H7 (cell line): ENCODE data around the gene C18orf32. TPM values are rescaled to one million over a fixed set of nuclear protein-coding genes. Genes with fewer than 3 reads are reported as not detected.
"Not testable (repeated sequence)": the region's sequence is repeated elsewhere in the genome, so short reads cannot be mapped to it uniquely, and the experiment has no call there.

Experiments used
- DNase-seq: peaks from one replicate; pipeline ENCODE4 v3.0.0; 2012
- H3K27me3 ChIP-seq: 2 replicates; pipeline ENCODE4 v1.6.0; 2011; ENCODE audit warnings: mild to moderate bottlenecking, low read length; ENCODE audit not compliant: control insufficient read depth, insufficient read depth
- H3K36me3 ChIP-seq: replicated peaks from 2 replicates; pipeline ENCODE4 v1.5.1; 2011; ENCODE audit warnings: low read length; ENCODE audit not compliant: control insufficient read depth, insufficient read depth
- H3K4me3 ChIP-seq: 2 replicates; pipeline ENCODE4 v1.5.1; 2011; ENCODE audit warnings: low read depth, mild to moderate bottlenecking, control low read depth, low read length, moderate library complexity; ENCODE audit not compliant: insufficient read depth
- total RNA-seq: library from RNA; depleted of rRNA; stranded (reverse); fragments of >200 nt; shearing (Covaris generic); gene quantifications from 2 replicates; pipeline ENCODE4 v1.2.3, GENCODE V29; 2014

The C18orf32 gene
- total RNA-seq, 1 experiment from 2014 or later: 21.0 TPM

- H3K27me3 ChIP-seq: no peaks in the 10 kb centered on the region
These were observed 19.9 kb downstream of the C18orf32 start for GRCh38 chr18:49467019-49467563.

GRCh38 chr18:49464718-49465598, 22.1 kb downstream of the C18orf32 start:
- DNase-seq: peak; percentile 66
- Histone ChIP-seq H3K4me3 (no peak overlapping the region), H3K36me3 (no peaks in the 10 kb centered on the region)

More at GRCh38 chr18:49467019-49467563, 19.9 kb downstream of the C18orf32 start:
- Histone ChIP-seq H3K36me3 (no peaks in the 10 kb centered on the region), H3K4me3 (no peak overlapping the region)
- DNase-seq: no peak

GRCh38 chr18:49461602-49461977, 25.4 kb downstream of the C18orf32 start:
- no peak for DNase-seq
- H3K36me3 ChIP-seq: no peaks in the 10 kb centered on the region
- no peaks in the 10 kb centered on the region for H3K27me3 ChIP-seq
- H3K4me3 ChIP-seq: no peak overlapping the region

More at GRCh38 chr18:49464718-49465598, 22.1 kb downstream of the C18orf32 start:
- no peaks in the 10 kb centered on the region for H3K27me3 ChIP-seq

DNA sequence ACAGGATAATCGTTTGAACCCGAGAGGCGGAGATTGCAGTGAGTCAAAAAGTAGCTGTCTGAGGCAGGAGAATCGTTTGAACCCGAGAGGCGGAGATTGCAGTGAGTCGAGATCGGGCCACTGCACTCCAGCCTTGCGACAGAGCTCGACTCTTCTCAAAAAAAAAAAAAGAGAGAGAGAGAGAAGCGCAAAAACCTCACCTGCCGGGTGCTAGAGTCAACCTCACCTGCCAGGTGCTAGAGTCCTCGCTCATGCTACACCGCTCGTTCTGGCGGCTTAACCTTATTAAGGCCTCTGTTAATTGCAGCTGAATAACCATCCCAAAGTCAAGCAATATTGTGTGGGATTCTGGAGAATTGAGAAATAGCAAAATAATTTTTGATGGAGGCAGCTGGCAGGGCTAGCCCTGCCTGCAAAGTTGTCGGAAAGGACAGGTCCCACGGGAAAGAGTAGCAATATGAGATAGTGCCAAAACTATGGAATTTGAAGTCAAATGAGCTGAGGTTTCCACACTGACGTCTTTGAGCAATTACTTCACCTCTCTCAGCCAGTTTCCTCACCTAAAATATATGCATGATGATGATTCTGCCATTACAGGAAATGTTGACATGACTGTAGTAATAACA, 25.9 kb downstream of the C18orf32 start:
- no peak for DNase-seq
- H3K27me3 ChIP-seq: no peaks in the 10 kb centered on the region

DNA sequence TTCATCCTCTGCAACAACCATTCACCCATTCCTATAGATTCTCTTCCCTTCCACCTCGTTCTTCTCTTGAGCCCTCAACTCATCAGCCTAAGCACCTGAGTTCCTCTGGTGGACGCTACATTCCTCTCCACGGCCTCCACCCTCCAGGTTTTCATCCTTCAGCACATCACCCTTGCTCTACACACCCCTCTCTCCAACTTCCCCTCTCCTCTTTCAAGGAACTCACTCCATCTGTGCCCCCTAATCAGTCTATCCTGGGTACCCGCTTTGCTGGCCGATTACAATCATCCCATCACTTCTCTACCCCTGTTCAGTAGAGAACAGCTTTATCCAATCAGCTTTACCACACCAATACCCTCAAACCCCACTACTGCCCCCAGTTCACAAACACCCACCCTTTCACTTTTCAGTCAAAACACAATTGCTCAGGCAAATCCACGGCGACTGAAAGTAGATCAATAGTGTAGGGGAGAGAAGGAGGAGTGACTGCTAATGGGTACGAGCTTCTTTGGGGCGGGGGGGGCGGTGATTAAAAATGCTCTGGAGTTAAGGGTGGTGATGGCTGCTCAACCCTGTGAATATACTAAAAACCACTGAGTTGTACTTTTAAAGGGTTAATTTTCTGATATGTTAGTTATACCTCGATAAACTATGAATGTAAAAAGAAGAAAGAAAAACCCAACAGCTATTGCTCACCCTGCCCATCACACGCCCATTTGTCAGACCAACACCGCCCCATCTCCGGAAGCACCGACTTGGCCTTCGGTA, 27.4 kb downstream of the C18orf32 start:
- Histone ChIP-seq H3K27me3 (no peaks in the 10 kb centered on the region), H3K36me3 (no peaks in the 10 kb centered on the region), H3K4me3 (peak overlapping the region; percentile 95)
- peak; percentile 34 for DNase-seq

More for the DNA sequence above, 25.9 kb downstream of the C18orf32 start:
- Histone ChIP-seq H3K4me3 (peak overlapping the region; percentile 95), H3K36me3 (no peaks in the 10 kb centered on the region)

DNA sequence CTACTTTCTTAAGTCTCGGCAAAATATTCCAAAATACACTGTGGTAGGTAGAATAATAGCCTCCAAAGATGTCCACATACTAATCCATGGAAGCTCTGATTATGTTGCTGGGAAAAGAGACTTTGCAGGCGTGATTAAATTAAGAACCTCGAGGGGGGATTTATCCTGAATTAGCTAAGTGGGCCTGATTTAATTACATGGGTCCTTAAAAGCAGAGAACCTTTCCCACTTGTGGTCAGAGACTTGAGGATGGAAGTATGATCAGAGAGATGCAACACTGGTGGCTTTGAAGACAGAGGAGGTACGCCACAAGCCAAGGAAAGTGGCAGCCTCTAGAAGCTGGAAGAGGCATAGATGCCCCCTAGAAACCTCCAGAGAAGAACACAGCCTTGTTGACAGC, 29.4 kb downstream of the C18orf32 start:
- Histone ChIP-seq H3K27me3 (no peaks in the 10 kb centered on the region), H3K36me3 (no peaks in the 10 kb centered on the region), H3K4me3 (no peak overlapping the region)
- DNase-seq: no peak

DNA sequence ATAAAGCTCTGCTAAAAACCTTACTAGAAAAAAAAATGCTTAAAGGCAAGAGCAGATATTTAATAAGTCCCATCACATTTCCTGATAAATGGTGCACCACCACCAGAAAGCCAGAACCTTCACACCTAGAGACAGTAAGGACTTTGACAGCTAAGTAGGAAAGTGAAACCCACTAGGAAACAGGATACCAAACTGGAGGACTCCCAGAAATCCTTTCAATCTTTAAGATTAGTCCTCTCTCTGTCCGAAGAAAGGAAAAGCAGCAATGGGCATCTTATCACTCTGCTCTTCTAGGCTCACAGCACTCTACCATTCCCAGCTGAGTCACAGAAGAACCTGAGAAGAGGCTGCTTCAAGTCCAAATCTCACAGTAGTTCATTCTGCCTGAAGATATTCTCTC, 30.2 kb downstream of the C18orf32 start:
- Histone ChIP-seq H3K36me3 (no peaks in the 10 kb centered on the region), H3K27me3 (no peaks in the 10 kb centered on the region), H3K4me3 (no peak overlapping the region)
- no peak for DNase-seq

DNA sequence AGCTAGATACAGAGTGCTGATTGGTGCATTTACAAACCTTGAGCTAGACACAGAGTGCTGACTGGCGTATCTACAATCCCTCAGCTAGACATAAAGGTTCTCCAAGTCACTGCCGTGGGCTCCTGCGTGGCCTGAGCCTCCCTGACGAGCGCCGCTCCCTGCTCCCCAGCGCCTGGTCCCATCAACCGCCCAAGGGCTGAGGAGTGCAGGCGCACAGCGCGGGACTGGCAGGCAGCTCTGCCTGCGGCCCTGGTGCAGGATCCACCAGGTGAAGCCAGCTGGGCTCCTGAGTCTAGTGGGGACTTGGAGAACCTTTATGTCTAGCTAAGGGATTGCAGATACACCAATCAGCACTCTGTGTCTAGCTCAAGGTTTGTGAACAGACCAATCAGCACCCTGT, 34.5 kb downstream of the C18orf32 start:
- H3K27me3 ChIP-seq, DNase-seq, H3K4me3 ChIP-seq, H3K36me3 ChIP-seq: not testable (repeated sequence)

DNA sequence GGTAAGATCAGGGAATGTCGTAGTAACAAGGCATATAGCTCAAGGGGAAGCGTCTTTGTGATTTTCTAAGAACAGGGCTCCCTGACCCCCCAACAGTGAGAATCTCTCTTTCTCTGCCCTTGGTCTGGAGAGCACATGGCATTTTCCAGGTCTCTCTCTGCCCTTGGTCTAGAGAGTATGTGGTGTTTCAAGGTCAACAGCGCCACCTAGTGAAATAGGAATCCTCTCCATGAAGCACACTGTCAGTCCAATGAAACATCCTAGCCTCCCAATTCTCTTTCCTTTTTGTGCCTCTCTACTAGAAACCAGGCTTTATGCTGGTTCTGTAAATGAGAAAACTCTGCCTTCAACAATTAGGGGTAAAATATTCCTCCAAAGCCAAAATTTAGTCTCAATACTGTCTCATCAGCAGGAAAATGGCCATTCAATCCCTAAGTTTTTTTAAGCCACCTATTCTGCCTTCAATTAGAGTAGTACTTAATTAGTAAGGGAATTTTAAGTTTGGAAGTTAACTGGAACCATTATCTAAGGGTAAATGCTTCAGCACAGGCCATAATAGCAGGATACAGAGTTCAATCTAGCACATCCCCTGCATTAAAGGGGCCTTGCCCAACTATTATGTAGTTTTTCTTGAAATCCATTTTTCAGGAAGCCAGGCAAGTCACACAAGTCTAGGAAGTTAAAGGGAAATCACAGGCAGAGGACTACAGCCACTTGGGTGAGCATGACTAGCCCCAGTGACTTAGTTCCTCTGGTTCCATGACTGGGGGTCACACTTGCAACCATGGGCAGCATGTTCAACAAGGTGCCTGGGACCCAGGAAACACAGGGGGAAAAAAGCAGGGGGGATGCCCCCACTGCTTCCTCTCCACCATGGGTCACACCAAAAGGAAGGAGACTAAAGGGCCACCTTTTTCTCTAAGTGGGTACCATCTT, 39.0 kb downstream of the C18orf32 start:
- H3K36me3 ChIP-seq: no peaks in the 10 kb centered on the region
- peak; percentile 67 for DNase-seq
- no peak overlapping the region for H3K4me3 ChIP-seq
- H3K27me3 ChIP-seq: no peaks in the 10 kb centered on the region

DNA sequence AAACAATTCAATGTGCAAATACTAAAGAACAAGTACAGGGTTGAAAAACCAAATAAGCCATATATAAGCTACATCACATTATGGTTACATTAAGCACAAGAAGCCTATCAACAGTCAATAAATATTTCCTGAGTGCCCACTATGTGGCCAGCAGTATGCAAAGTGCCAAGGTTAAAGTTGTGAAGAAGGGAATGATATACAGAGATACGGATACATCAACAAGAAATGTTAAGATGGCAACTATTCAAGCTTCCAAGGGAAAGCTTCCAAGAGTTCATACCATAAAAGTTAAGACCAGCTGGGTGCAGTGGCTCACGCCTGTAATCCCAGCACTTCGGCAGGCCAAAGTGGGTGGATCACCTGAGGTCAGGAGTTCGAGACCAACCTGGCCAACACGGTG, 40.6 kb downstream of the C18orf32 start:
- no peak for DNase-seq
- Histone ChIP-seq H3K4me3 (no peak overlapping the region), H3K36me3 (no peaks in the 10 kb centered on the region), H3K27me3 (no peaks in the 10 kb centered on the region)

- no peak for DNase-seq
- H3K4me3 ChIP-seq: no peak overlapping the region
- H3K27me3 ChIP-seq: no peaks in the 10 kb centered on the region
- H3K36me3 ChIP-seq: no peaks in the 10 kb centered on the region
These were observed 42.5 kb downstream of the C18orf32 start for GRCh38 chr18:49444581-49444980.

DNA sequence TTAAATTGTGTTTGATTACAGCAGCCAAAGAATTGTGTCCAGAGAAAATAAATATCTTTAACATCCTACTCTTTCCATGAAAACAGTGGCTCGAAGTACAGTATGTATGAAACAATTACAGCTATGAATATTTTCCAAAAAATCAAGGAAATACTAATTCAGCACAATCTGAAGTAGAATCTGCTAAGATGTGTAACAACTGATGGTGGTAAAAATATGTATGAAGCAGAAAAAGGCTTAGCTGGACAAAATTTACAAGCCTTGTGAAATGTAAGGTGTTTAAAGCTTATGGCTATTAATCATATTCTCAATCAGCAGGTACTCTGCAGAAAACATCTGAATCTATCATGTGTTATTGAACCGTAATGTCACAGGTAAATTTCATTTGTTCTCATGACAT, 43.2 kb downstream of the C18orf32 start:
- H3K4me3 ChIP-seq: no peak overlapping the region
- no peaks in the 10 kb centered on the region for H3K36me3 ChIP-seq
- no peaks in the 10 kb centered on the region for H3K27me3 ChIP-seq
- no peak for DNase-seq

DNA sequence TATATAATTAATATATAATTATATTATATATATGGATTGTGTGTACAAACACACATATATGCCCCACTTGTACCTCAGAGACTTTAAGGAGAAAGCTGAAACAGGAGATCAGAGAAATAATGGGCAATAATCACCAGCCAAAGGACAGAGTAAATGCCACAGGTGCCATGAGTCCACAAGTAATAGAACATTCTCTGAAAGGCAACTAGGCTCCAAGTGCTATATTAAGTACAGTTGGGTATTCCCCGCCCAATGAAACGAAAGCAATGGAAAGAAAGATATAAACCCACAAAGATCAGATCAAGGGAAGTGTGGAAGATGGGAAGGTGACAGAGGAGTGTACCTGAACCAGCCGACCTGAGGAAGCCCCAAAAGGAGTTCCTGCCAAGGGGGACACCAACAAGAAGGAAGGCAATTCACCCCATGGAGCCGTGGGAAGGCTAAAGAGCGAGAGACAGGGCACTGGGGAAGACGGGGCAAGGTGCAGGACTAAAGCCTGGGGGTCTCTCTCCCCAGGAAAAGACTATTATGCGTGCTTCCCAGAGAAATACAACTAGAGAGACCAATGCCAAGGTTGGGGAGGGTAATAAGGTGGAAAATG, 45.6 kb downstream of the C18orf32 start:
- no peak overlapping the region for H3K4me3 ChIP-seq
- H3K36me3 ChIP-seq: no peaks in the 10 kb centered on the region
- no peak for DNase-seq
- no peaks in the 10 kb centered on the region for H3K27me3 ChIP-seq
